GM19238 (cell line): ENCODE measurements around the gene ZNF816.
"Not testable (repeated sequence)": the region's sequence is repeated elsewhere in the genome, so short reads cannot be mapped to it uniquely, and the experiment has no call there.

ENCODE experiments used
- DNase-seq: peaks from one replicate; pipeline ENCODE4 v3.0.0; 2011; ENCODE audit warnings: low spot score; ENCODE audit not compliant: insufficient read length

Gene ZNF816

DNA sequence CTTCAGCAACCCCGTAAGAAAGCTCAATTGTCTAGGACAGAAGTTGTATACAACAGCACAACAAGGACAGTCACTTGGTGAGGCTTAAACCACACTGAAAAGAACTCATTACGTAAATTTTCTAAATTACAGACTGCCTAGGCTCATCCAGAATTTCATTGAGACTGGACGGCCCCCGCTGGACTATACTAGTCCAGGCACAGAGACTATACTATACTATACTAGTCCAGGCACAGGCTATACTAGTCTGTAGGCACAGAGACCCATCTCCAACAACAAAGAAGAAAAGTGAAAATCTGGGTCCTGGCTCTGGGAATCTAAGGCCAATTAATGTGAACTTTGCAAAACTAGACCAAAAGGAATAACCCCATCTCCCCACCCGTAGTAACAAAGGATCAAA, 700 bp downstream of the ZNF816 start:
- no peak for DNase-seq

DNA sequence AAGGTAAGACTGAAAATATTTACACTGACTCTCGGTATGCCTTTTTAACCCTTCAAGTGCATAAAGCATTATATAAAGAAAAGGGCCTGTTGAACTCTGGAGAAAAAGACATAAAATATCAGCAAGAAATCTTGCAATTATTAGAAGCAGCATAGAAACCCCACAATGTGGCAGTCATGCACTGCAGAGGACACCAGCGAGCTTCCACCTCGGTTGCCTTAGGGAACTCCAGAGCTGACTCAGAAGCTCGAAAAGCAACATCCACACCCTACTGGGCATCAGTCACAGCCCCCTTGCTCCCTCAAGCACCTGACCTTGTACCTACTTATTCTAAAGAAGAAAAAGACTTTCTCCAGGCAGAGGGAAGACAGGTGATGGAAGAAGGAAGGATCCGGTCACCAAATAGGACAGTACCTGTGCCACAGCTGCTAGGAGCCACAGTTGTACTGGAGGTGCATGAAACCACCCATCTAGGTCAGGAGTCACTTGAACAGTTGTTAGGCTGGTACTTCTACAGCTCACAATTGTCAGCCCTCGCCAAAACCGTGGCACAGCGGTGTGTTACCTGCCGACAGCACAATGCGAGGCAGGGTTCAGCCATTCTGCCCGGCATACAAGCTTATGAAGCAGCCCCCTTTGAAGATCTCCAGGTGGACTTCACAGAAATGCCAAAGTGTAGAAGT, 2.9 kb downstream of the ZNF816 start:
- no peak for DNase-seq

DNA sequence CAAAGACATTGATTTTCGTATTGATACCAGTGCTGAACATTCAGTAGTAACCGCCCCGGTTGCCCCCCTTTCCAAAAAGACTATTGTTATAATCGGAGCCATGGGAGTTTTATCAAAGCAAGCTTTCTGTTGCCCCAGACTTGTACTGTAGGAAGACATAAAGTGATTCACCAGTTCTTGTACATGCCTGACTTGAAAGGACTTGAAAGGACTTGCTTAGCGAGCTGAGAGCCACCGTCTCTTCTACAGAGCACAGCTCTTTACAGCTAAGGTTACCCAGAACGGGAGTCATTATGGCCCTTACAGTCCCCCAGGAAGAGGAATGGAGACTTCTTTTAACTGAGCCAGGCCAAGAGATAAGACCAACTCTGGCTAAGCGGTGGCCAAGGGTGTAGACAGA, 5.1 kb downstream of the ZNF816 start:
- DNase-seq, result no peak

DNA sequence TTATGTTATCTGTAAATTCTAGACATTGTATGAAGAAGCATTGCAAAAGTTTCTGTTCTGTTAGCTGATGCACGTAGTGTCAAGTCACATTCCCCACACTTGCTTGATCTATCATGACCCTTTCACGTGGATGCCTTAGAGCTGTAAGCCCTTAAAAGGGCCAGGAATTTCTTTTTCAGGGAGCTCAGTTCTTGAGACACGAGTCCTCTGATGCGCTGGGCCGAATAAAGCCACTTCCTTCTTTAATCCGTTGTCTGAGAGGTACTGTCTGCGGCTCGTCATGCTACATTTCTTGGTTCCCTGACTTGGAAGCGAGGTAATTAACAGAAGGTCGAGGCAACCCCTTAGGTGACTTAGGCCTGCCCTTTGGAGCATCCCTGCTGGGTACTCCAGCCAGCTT, 5.8 kb downstream of the ZNF816 start:
- DNase-seq, result no peak

DNA sequence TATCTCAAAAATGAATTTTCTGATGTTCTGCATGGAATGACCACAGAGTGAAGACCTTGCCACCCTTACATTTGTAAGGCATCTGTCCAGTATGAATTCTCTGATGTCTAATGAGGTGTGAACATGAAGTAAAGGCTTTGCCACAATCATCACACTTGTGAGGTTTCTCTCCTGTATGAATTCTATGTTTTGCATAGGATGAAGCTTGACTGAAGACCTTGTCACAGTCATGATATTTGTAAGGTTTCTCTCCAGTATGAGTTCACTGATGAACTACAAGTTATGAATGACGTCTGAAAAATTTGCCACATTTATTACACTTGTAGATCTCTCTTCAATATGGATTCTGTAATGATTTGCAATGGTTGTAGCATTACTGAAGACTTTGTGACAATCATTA, 13.3 kb downstream of the ZNF816 start:
- no peak for DNase-seq

DNA sequence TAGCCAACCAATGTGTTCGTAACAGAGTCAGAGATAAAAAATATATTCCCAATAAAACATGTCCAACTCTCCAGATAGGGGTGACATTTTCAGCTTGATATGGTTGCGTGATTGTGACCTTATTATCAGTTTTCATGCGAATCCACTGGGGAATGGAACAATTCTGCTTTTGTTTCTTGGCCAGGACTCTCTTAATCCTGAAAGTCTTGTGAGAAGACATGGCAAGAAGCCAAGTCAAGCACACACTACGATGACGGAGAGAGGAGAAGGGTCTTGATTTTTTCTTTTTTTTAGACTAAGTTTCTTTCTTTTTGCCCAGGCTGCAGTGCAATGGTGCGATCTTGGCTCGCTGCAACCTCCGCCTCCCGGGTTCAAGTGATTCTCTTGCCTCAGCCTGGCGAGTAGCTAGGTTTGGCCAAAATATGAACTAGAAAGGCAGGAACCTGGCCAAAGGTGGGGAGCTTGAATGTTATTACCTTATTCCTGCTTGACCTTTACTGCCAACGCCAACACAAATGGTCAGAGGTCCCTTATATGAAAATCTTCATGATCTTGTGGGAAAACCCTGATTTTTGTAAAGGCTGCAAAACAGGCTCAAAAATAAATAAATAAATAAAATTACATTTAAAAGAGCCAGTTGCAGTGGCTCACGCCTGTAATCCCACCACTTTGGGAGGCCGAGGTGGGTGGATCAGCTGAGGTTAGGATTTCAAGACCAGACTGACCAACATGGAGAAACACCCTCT, 14.5 kb downstream of the ZNF816 start:
- DNase-seq, result no peak

DNA sequence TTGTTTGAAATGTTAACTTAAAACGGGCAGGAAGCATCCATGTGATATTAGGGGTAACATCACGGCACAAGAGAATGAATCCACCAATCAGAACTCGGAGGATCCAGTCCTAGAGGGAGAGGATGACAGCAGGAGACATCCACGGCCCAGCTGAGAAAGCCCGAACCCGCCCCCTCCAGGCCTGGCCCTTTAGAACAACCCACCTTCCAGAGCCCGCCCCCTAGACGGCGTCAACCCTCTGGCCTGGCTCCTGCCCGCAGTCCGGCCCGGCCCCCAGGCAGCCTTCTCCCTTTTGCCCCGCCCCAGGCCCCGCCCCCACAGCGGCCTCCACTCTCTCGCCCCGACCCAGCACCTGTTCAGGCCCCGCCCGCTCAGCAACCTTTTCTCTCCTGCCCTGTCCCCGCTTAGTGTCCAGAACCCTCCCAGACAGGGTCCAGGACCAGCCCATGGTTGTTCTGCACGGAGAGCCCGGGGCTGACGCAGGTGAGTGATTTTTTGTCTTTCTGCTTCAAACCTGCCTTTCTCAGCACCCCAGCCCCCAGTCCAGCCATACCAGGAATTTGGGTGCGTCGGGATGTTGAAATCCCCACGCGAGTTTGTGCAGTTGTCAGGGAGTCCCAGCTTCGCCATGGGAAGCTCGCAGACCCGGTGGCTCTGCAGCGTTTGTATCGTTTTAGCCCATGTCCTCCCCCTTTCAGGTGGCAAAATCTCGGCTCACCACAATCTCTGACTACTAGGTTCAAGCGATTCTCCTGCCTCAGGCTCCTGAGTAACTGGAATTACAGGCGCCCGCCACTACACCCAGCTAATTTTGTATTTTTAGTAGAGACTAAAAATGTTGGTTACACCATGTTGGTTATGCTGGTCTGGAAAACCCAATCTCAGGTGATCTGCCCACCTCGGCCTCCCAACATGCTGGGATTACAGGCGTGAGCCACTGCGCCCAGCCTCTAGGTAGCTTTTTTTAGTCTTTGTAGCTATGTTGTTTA, 16.1 kb downstream of the ZNF816 start:
- no peak for DNase-seq

DNA sequence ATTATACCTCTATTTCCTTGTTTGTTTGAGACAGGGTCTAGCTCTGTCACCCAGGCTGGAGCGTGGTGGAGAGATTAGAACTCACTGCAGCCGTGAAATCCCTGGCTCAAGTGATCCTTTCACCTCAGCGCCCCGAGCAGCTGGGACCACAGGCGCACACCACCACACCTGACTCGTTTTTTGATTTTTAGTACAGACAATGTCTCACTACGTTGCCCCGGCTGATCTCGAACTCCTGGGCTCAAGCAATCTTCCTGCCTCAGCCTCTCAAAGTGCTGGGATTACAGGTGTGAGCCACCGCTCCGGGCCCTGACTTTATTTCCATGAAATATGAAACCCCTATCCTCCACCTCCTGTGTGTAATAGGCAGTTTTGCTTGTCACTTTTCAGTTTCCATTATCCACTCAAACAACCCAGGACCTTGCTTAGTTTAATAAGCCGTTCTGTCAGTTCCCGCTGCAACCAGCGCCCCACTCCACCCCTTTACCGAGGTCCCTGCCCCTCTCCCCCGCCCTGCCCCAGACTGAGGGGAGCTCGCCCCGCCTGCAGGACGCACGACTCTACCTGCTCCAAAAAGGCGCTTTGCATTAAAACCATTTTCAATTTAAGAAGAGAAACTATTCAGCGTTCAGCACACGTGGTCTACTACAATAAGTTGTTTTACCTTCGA, 16.9 kb downstream of the ZNF816 start:
- DNase-seq, result no peak

DNA sequence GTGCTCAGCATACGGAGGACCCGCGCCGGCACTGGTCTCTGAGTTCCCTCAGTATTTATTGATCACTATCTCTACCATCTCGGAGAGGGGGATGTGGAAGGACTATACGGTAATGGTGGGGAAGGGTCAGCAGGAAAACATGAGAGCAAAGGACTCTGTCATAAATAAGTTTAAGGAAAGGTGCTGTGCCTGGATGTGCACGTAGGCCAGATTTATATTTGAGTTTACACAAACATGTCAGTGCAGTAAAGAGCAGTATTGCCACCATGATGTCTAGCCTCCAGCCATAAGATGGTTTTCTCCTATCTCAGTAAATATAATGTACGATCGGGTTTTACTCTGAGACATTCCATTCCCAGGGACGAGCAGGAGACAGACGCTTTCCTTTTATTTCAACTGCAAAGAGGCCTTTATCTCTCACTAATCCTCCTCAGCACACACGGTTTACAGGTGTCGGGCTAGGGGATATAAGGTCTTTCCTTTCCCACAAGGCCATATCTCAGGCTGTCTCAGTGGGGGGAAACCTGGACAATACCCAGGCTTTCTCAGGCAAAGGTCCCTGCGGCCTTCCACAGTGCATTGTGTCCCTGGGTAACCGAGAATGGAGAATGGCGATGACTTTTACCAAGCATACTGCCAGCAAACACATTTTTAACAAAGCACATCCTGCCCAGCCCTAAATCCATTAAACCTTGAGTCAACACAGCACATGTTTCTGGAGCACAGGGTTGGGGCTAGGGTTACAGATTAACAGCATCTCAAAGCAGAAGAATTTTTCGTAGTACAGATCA, 17.8 kb downstream of the ZNF816 start:
- not testable (repeated sequence) for DNase-seq

DNA sequence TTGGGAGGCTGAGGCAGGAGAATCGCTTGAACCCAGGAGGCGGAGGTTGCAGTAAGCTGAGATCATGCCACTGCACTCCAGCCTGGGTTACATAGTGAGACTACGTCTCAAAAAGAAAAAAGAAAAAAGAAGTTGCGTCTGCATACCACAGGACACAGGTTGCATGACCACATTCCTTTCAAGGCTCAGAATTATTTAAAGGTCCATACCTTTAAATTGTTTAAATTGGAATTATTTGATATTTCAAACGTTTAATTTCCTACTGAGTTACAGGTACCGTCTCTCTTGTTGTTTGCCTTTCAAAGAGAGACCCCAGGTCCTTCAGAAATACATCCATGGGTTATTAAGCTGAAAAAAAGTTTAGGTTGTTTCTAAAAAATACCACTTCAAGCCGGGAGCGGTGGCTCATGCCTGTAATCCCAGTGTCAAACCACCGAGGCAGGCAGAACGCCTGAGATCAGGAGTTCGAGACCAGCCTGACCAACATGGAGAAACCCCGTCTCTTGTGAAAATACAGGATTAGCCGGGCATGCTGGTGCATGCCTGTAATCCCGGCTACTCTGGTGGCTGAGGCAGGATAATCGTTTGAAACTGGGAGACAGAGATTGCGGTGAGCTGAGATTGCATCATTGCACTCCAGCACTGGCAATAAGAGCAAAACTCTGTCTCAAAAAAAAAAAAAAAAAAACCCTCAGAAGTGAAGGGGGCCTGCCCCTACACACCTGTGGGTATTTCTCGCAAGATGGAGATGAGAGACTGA, 18.6 kb downstream of the ZNF816 start:
- no peak for DNase-seq

DNA sequence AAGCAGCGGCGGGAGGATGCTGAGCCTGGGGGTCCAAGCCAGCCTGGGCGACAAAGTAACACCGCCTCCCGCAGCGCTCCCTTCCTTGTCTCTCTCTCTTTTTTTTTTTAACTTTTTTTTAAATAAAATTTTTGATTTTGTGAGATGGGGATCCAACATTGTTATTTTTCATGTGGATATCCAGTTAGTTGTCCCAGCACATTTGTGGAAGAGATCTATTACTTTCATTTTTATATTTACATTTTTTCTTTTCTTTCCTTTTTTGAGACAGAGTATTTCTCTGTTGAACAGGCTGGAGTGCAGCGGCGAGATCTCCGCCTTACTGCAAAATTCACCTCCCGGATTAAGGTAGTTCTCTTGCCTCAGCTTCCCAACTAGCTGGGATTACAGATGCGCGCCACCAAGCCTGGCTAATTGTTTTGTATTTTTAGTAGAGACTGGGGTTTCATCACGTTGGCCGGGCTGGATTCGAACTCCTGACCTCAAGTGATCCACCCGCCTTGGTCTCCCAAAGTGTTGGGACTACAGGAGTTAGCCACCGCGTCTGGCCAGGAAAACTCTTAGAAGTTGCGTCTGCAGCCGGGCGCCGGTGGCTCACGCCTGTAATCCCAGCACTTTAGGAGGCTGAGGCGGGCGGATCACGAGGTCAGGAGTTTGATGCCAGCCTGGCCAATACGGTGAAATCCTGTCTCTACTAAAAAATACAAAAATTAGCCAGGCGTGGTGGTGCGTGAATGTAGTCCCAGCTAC, 19.4 kb downstream of the ZNF816 start:
- no peak for DNase-seq

DNA sequence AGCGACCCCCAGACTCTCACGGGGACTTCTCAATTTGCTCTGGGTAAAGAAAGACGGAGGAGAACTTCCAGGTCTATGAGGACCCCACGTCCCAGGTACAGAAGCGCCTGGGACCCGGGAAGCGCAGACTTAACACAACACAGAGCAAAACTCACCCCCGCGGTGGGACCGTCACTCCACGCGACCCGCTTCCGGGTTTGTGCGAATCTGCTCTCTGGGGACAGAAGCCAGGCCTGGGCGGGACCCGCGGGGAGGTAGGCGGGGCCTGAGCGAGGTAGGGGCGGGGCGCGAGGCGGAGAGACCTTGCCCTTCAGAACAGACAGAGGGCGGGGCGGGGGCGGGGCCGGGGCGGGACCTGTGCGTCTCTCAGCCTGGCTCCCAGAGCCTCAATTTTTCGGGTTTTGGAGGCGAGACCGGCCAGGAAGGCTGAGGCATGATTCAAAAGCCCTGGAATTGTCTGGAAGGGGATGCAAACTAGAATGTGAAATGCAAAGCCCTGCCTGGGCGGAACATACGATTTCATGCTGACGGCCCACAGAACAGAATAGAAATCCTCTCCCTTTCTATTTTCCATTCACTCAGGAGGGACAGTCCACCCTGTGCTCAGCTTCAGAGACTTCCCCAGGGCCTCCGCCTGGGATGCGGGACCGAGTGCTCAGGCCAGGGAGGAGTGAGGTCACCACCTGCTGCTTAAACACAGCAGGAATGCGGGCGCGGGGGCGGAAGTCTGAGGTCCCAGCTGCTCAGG, 20.1 kb downstream of the ZNF816 start:
- DNase-seq, result peak; percentile 81

DNA sequence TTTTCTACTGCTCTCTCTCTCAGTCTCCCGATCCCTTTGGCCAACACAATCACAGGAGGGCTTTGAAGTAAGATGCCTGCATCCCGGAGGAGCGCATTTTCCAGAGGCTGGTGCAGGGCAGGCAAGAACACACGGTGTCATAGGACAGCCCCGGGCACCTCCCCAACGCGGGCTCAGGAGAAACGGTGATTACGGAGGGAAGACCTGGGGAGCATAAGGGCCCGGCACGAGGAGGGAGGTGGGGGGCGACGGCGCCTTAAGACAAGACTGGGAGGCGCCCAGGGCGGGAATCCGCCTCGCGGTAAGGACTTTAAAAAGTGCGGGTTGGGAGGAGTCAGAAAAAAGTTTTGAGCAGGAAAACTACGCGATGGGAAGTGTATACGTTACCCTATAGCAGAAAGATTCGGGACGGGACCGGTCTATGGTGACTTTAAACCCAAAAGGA, 20.7 kb downstream of the ZNF816 start:
- DNase-seq, result no peak

DNA sequence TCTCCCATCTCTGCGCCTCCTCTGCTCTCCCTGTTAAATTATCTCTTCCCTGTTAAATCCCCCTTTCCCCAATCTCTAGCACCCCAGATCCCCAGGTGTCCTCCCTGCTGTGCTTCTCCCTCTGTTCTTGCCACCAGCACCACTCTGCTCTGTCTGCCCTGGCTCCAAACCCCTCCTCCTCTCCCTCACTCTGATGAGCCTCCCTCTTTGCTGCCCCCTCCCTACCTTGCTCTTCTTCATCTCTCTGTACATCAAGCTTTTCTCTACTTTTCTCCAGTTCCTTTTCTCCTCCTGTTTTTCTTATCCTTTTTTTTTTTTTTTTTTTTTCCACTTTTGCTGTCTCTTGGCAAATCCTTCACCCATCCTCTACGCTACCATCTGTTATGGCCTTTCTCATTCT, 21.2 kb downstream of the ZNF816 start:
- not testable (repeated sequence) for DNase-seq

DNA sequence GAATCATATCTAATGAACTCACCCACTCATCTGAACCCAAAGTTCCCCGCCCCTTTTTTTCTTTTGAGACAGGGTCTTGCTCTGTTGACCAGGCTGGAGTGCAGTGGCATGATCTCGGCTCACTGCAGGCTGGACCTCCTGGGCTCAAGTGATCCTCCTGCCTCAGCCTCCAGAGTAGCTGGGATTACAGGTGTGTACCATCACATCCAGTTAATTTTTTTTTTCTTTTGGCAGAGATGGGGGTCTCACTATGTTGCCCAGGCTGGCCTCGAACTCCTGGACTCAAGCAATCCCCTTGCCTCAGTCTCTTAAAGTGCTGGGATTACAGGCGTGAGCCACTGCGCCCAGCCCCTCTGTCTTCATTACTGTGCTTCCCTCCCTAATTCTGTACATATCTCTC, 21.8 kb downstream of the ZNF816 start:
- not testable (repeated sequence) for DNase-seq

DNA sequence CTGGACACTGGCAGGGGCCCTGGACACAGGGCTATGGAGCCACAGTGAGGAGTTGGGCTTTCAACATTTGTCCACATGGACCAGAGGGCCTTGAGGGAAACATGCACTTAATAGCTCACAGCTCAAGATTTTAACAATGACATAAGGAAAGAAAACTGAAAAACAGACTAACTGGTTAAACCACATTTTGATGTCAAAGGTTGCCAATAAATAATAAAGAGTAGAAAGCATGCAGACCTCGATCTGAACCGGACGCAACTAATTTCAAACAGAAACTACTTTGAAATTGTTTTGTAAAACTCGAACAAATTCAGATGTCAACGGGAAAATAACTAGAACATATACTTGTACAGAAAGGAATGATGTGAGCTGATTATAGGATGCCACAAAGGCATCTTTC, 23.9 kb downstream of the ZNF816 start:
- DNase-seq, result no peak

DNA sequence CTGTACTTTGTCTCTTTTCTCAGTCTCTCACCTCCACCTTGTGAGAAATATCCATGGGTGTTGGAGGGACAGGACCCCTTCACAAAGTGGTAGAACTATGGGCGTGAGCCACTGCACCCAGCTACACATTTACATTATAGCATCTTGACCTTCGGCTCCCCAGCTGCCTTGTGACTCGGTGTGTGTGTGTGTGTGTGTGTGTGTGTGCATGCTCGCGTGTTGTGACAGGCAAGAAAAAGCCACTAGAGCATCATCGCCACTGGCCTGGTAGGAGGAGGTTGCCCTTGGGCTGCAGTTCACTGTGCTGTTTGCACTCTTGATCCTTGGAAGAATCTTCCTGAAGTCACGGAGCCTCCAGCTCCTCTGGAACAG, 25.7 kb downstream of the ZNF816 start:
- no peak for DNase-seq
